Endodermal cell (in vitro differentiated cells): ENCODE results near the gene RTF2. TPM values are rescaled to one million over a fixed set of nuclear protein-coding genes. Genes with fewer than 3 reads are reported as not detected.
"Not testable (repeated sequence)": the region's sequence is repeated elsewhere in the genome, so short reads cannot be mapped to it uniquely, and the experiment has no call there.

ENCODE experiments used
- DNase-seq: peaks from one replicate; pipeline ENCODE4 v3.0.0-alpha.2; 2017
- H3K27ac ChIP-seq: 2 replicates; pipeline ENCODE4 v1.5.1; 2013; ENCODE audit warnings: mild to moderate bottlenecking, low read depth, low read length, moderate library complexity
- H3K27me3 ChIP-seq: 2 replicates; pipeline ENCODE4 v1.6.1; 2013; ENCODE audit warnings: mild to moderate bottlenecking, low read length, moderate library complexity; ENCODE audit not compliant: insufficient read depth, control insufficient read depth, poor library complexity, severe bottlenecking
- H3K36me3 ChIP-seq: 2 replicates; pipeline ENCODE4 v1.7.0; 2013; ENCODE audit warnings: mild to moderate bottlenecking, low read length, moderate library complexity; ENCODE audit not compliant: control insufficient read depth, insufficient read depth
- H3K4me1 ChIP-seq: one replicate; pipeline ENCODE4 v1.7.0; 2013; ENCODE audit warnings: low read length; ENCODE audit not compliant: control insufficient read depth, insufficient read depth
- H3K4me3 ChIP-seq: 2 replicates; pipeline ENCODE4 v1.5.1; 2013; ENCODE audit warnings: mild to moderate bottlenecking, low read length, moderate library complexity
- H3K9ac ChIP-seq: 2 replicates; pipeline ENCODE4 v1.6.1; 2013; ENCODE audit warnings: mild to moderate bottlenecking, low read length, moderate library complexity; ENCODE audit not compliant: poor library complexity, severe bottlenecking; ENCODE audit errors: extremely low read depth
- H3K9me3 ChIP-seq: 2 replicates; pipeline ENCODE4 v1.6.1; 2013; ENCODE audit warnings: mild to moderate bottlenecking, low read length, moderate library complexity; ENCODE audit not compliant: control insufficient read depth
- H3K27ac Mint-ChIP-seq: 2 replicates; pipeline ENCODE4 v1.8.0; 2020; ENCODE audit warnings: mixed read lengths
- H3K27me3 Mint-ChIP-seq: 2 replicates; pipeline ENCODE4 v1.8.0; 2021; ENCODE audit warnings: mild to moderate bottlenecking, mixed read lengths; ENCODE audit not compliant: insufficient read depth
- H3K36me3 Mint-ChIP-seq: 2 replicates; pipeline ENCODE4 v1.8.0; 2020; ENCODE audit warnings: low read depth, mixed read lengths
- H3K4me1 Mint-ChIP-seq: 2 replicates; pipeline ENCODE4 v1.8.0; 2020; ENCODE audit warnings: mixed read lengths
- H3K4me3 Mint-ChIP-seq: 2 replicates; pipeline ENCODE4 v1.8.0; 2020; ENCODE audit warnings: mild to moderate bottlenecking, moderate library complexity, mixed read lengths
- H3K9me3 Mint-ChIP-seq: 2 replicates; pipeline ENCODE4 v1.8.0; 2020; ENCODE audit warnings: mild to moderate bottlenecking, mixed read lengths
- CTCF ChIP-seq: fragments of 200-600 bp; sonication (generic); conservative IDR thresholded peaks from 2 replicates; pipeline ENCODE4 v1.5.0; 2021; ENCODE audit warnings: antibody characterized with exemption, mild to moderate bottlenecking
- WGBS, 2 experiments: methylation state at CpG; one replicate each; pipeline versions ENCODE4 v1.1.5 to v1.1.7; 2013; ENCODE audit warnings: missing lambda C conversion rate in 2 of 2, mixed read lengths in 1 of 2; ENCODE audit not compliant: insufficient coverage in 1 of 2, insufficient read length in 1 of 2; 5-methylcytosine and 5-hydroxymethylcytosine counted together
- total RNA-seq, 2 donors: library from RNA; stranded (reverse); fragmentation: NEBNext Ultra II Directional in 1 of 2; extraction: Animal tissue kit (Norgen Biotek cat#: 25700) in 1 of 2; gene quantifications; 2 replicates in 1 of 2; 3 replicates in 1 of 2; pipeline ENCODE4 v1.2.1, GENCODE V29; 2021

The RTF2 gene
- total RNA-seq, 2 donors from 2014 or later, result 63.0 to 65.1 TPM

GRCh38 chr20:56519551-56519950 is 51.1 kb downstream of the RTF2 start:
- H3K9me3 Mint-ChIP-seq, result peaks cover 38% of the 10 kb centered on the region
- H3K4me1 Mint-ChIP-seq, result no peaks in the 10 kb centered on the region
- 79 to 97% methylated on average over 8 to 10 of the region's 10 CpGs for WGBS, 2 experiments
- Histone ChIP-seq H3K9me3 (peaks cover 32% of the 10 kb centered on the region), H3K4me1 (no peaks in the 10 kb centered on the region), H3K27ac (no peak overlapping the region), H3K4me3 (no peak overlapping the region), H3K9ac (no peak overlapping the region), H3K36me3 (peaks cover 47% of the 10 kb centered on the region), H3K27me3 (no peaks in the 10 kb centered on the region)
- TF ChIP-seq CTCF, result no peak
- H3K36me3 Mint-ChIP-seq, result peaks cover 59% of the 10 kb centered on the region
- H3K27ac Mint-ChIP-seq, result no peak overlapping the region
- H3K4me3 Mint-ChIP-seq, result no peak overlapping the region
- DNase-seq, result no peak
- H3K27me3 Mint-ChIP-seq, result peaks cover 3% of the 10 kb centered on the region

- Histone ChIP-seq H3K4me1 (no peaks in the 10 kb centered on the region), H3K27me3 (no peaks in the 10 kb centered on the region), H3K9ac (no peak overlapping the region), H3K9me3 (peaks cover 32% of the 10 kb centered on the region), H3K27ac (no peak overlapping the region), H3K4me3 (no peak overlapping the region), H3K36me3 (peaks cover 45% of the 10 kb centered on the region)
- Mint-ChIP-seq H3K27ac (no peak overlapping the region), H3K9me3 (peaks cover 38% of the 10 kb centered on the region), H3K27me3 (peaks cover 5% of the 10 kb centered on the region), H3K36me3 (peaks cover 56% of the 10 kb centered on the region), H3K4me3 (no peak overlapping the region), H3K4me1 (no peaks in the 10 kb centered on the region)
- no peak for TF ChIP-seq CTCF
- WGBS, 2 experiments, result 97 to 100% methylated on average over 6 to 9 of the region's 10 CpGs
- DNase-seq, result no peak
These were observed 51.8 kb downstream of the RTF2 start for GRCh38 chr20:56520180-56520579.

- Histone ChIP-seq H3K36me3 (peaks cover 45% of the 10 kb centered on the region), H3K9me3 (peaks cover 32% of the 10 kb centered on the region)
- not testable (repeated sequence) for H3K27me3 ChIP-seq, H3K27me3 Mint-ChIP-seq, H3K27ac Mint-ChIP-seq, DNase-seq, H3K27ac ChIP-seq, H3K4me3 ChIP-seq, H3K4me1 ChIP-seq, H3K4me3 Mint-ChIP-seq, H3K4me1 Mint-ChIP-seq, H3K9ac ChIP-seq
- 89 to 95% methylated on average over 11 to 13 of the region's 13 CpGs for WGBS, 2 experiments
- peaks cover 38% of the 10 kb centered on the region for H3K9me3 Mint-ChIP-seq
- H3K36me3 Mint-ChIP-seq, result peaks cover 56% of the 10 kb centered on the region
These were observed 52.4 kb downstream of the RTF2 start for GRCh38 chr20:56520746-56521354.

GRCh38 chr20:56522311-56522710 is 53.9 kb downstream of the RTF2 start:
- H3K27ac Mint-ChIP-seq, result no peak overlapping the region
- 92 to 94% methylated on average over 4 to 6 of the region's 6 CpGs for WGBS, 2 experiments
- no peak for DNase-seq
- Histone ChIP-seq H3K9me3 (peaks cover 32% of the 10 kb centered on the region), H3K36me3 (peaks cover 33% of the 10 kb centered on the region), H3K27me3 (no peaks in the 10 kb centered on the region), H3K27ac (no peak overlapping the region), H3K4me1 (no peaks in the 10 kb centered on the region), H3K4me3 (no peak overlapping the region), H3K9ac (no peak overlapping the region)
- no peak for TF ChIP-seq CTCF
- H3K4me1 Mint-ChIP-seq, result no peaks in the 10 kb centered on the region
- H3K9me3 Mint-ChIP-seq, result peaks cover 38% of the 10 kb centered on the region
- peaks cover 7% of the 10 kb centered on the region for H3K27me3 Mint-ChIP-seq
- no peak overlapping the region for H3K4me3 Mint-ChIP-seq
- peaks cover 48% of the 10 kb centered on the region for H3K36me3 Mint-ChIP-seq

- 94 to 95% methylated on average over 2 to 5 of the region's 7 CpGs for WGBS, 2 experiments
- H3K4me1 Mint-ChIP-seq, result not testable (repeated sequence)
These were observed 56.0 kb downstream of the RTF2 start, which contains the start of gene FAM209A for GRCh38 chr20:56524444-56524843. TSS of gene FAM209A (plus strand) at chr20:56524744. CDS start at chr20:56524809, 65 bp downstream.

More at GRCh38 chr20:56524444-56524843, 56.0 kb downstream of the RTF2 start, which contains the start of gene FAM209A:
- not testable (repeated sequence) for H3K27ac ChIP-seq, H3K4me3 ChIP-seq, H3K27ac Mint-ChIP-seq, DNase-seq, H3K4me3 Mint-ChIP-seq, H3K4me1 ChIP-seq, H3K27me3 ChIP-seq, H3K9ac ChIP-seq, H3K27me3 Mint-ChIP-seq
- H3K36me3 Mint-ChIP-seq, result peaks cover 26% of the 10 kb centered on the region
- Histone ChIP-seq H3K36me3 (peaks cover 14% of the 10 kb centered on the region), H3K9me3 (peaks cover 21% of the 10 kb centered on the region)
- peaks cover 29% of the 10 kb centered on the region for H3K9me3 Mint-ChIP-seq
